ENCODE results near the gene MICB.

The MICB gene

DNA sequence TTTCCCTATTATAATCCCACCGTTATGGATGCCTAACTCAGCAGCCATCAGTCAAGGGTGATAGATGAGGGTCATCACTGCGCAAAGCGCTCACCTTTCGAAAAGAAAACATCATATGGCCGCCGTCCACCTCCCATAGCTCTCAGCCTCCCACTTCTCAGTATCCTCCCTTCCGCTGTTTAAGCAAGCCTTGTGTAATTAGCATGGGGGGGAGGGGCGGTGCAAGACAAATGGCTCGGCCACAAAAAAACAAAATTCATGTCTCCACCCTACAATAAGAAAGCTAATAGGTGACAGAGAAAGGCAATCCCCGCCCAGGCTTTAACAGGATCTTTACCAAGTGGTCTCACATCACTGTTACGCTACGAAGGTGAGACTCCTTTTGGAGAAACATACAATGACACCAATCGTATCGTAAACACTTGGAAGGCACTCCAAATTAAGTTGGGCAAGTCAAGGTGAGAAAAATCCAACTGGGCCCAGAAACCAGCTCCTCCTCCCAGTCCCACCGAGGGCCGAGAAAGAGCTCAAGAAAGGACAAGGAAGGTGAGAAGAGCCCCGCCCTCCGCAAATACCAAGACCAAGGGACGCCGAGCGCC lies 43.2 kb downstream of the MICB start:
- no peak for TF ChIP-seq CTCF (IDR thresholded peaks at IDR 0.05; ENCODE audit: low read length, missing control alignments)
- peak overlapping the region; percentile 68 for H3K4me3 ChIP-seq (replicated peaks; ENCODE audit: low read depth, low read length)
- peak; percentile 71 for DNase-seq (ENCODE audit: low read depth)

- no peak for TF ChIP-seq CTCF (IDR thresholded peaks at IDR 0.05; ENCODE audit: low read length, missing control alignments)
- peak within 1 kb of the TSS; percentile 68 for H3K4me3 ChIP-seq (replicated peaks; ENCODE audit: low read depth, low read length)
- DNase-seq (ENCODE audit: low read depth), result peak; percentile 98
Measured at GRCh38 chr6:31541658-31542521, 43.9 kb downstream of the MICB start, which contains the start of gene DDX39B. Gene DDX39B (minus strand): TSS chr6:31542003. CDS start chr6:31540532, 1,471 bp downstream.

- TF ChIP-seq CTCF (IDR thresholded peaks at IDR 0.05; ENCODE audit: low read length, missing control alignments), result no peak
- no peak overlapping the region for H3K4me3 ChIP-seq (replicated peaks; ENCODE audit: low read depth, low read length)
- no peak for DNase-seq (ENCODE audit: low read depth)
Measured at GRCh38 chr6:31543639-31544038, 45.7 kb downstream of the MICB start.

DNA sequence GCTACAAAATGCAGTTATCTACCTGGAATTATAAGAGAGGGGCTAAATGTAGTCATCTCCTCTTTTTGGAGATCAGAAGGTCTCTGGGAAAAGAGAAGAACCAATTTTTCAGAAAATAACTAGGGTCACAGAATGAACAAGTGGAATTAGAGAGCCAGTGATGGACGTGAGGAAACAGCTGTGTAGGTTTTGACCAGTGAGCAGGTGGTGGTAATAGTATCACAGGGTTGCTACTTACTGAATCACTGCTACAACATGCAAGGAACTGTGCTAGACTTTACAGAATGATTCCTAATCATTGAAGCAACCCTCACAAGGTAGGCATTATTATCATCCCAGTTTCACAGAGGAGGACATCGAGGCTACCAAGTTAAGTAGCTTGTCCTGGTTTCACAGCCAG lies 46.7 kb downstream of the MICB start:
- TF ChIP-seq CTCF (IDR thresholded peaks at IDR 0.05; ENCODE audit: low read length, missing control alignments), result no peak

DNA sequence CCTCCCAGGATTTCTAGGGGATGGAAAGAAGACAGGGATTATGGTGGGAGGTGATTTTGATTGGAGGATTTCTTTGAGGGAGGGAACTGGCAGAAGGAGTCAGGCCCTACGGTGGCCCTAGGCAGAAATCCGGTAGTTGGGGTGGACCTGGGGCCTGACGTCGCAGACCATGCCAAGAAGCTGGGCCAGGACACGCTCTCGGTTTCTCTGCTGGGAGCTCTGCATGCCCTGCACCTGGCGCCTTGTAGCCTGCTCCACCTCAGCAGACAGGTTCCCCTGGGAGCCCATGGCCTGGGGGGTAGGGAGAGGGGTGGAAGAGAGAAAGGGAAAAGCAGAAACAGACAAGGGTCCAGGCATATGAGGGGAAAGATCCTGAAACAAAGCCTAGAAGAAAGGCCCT lies 47.3 kb downstream of the MICB start:
- H3K4me3 ChIP-seq (replicated peaks; ENCODE audit: low read depth, low read length), result no peak overlapping the region
- TF ChIP-seq CTCF (IDR thresholded peaks at IDR 0.05; ENCODE audit: low read length, missing control alignments), result no peak
- DNase-seq (ENCODE audit: low read depth), result no peak

More for the DNA sequence above, 46.7 kb downstream of the MICB start:
- DNase-seq (ENCODE audit: low read depth), result no peak
- H3K4me3 ChIP-seq (replicated peaks; ENCODE audit: low read depth, low read length), result no peak overlapping the region

GRCh38 chr6:31546339-31546957 lies 48.5 kb downstream of the MICB start, which contains the start of gene ATP6V1G2:
Gene ATP6V1G2 (minus strand): TSS chr6:31546608. CDS start chr6:31546559, 49 bp downstream.
- H3K4me3 ChIP-seq (replicated peaks; ENCODE audit: low read depth, low read length), result peak within 1 kb of the TSS; percentile 61
- peak; percentile 93 for DNase-seq (ENCODE audit: low read depth)
- TF ChIP-seq CTCF (IDR thresholded peaks at IDR 0.05; ENCODE audit: low read length, missing control alignments), result no peak
